NCI-H526 treated with DMSO at 0.1 percent for 48 hours (cell line): ENCODE data around the gene LRRC7.

ENCODE experiments used
- DNase-seq: peaks from one replicate; lab custom pipeline; 2025; lab: John Stamatoyannopoulos, UW

Gene LRRC7

GRCh38 chr1:69976896-69977295 is 409.2 kb downstream of the LRRC7 start:
- no peak for DNase-seq

- no peak for DNase-seq
Measured at GRCh38 chr1:69982992-69983391, 415.3 kb downstream of the LRRC7 start.

GRCh38 chr1:69985376-69985775 is 417.7 kb downstream of the LRRC7 start:
- no peak for DNase-seq

- DNase-seq: no peak
Measured at GRCh38 chr1:69985901-69986439, 418.2 kb downstream of the LRRC7 start.

DNA sequence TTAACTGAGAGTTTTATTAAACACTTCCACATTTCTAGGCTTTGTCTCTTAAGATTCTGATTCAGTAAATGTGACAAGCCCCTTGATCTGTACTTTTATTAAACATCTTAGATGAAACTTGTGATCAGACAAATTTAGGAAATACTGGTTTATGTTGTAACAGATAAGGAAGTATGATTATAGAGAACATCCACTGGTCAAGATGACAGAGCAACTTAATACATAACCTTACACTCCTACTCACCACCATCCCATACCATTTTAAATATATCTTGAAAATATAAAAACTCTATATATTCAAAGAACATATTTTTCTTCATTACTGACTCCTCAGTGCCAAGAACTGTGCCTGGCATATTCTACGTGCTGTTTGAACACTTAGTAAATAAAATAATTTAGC is 420.2 kb downstream of the LRRC7 start:
- DNase-seq: no peak

DNA sequence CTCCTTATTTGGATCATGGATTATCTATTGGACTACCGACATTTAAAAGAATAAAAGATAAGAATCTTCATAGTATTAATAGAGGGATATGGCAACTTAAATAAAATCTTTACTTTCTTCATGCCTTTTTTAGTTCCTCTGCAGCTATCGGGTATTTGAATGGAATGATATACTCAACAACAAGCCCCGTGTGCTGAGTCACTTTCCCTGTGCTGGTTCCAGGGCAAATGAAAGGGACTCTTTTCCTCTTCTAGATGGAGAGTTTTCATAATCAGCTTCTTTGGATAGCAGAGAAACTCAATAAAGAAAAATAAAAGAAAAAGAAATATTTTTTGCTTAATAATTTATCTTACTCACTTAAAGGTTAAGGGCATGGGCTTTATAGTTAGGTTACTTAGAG is 423.9 kb downstream of the LRRC7 start:
- no peak for DNase-seq

- DNase-seq: no peak
Measured at GRCh38 chr1:69992594-69992993, 424.9 kb downstream of the LRRC7 start.

DNA sequence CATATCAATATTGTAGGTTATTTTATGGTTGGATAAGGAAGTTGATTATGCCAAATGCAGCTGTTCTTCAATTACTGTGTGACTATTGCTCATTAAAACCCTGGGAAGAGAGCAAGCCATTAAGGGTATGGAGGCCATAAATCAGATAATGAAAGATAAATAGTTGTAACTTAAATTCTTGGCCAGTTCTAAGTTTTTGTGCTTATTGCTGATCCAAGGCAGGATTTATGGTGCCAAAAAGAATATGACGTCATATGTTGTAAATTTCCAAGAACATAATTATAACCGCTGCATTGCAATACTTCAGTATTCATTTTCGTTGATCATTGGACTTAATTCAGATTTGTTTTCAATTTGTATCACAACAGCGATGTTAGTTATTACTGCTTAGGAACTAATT is 426.1 kb downstream of the LRRC7 start:
- DNase-seq: no peak

DNA sequence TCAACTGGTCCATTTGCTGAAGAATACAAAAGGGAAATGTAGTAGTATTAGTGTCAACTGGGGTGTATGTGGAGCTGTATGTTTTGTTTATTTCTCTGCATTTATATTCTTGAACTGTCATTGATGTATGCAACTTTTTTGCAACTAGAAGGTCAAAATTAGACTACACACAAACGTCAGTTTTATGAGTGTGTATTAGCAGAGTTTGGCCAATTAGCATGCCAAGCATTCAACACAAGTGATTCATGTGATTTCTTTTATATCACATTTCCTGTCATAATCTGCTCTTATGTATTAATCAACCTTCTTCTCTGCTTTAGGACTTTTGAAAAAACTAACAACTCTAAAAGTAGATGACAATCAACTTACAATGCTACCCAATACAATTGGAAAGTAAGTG is 426.5 kb downstream of the LRRC7 start:
- DNase-seq: no peak

DNA sequence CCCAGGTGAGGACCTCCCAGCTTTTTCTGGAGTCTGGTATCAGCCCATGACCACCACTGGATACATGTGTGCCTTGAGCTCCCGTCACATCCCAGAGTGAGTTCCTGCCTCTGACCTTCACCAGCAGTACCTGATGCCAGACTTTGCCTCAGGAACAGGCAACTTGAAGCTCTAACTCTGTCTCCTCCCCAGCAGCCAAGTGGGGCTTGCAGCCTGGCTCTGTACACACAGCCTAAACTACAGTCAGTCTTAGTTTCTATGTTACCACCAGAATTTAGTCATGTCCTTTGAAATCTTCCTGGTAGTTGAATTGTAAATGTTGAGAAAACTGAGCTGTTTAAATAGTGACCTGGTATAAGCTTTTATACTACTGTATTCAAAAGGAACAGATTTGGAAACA is 431.1 kb downstream of the LRRC7 start:
- DNase-seq: no peak

- DNase-seq: no peak
Measured at GRCh38 chr1:70003211-70003908, 435.6 kb downstream of the LRRC7 start.

- no peak for DNase-seq
Measured at GRCh38 chr1:70005386-70006034, 437.8 kb downstream of the LRRC7 start.

- no peak for DNase-seq
Measured at GRCh38 chr1:70008660-70009059, 440.9 kb downstream of the LRRC7 start.

GRCh38 chr1:70017770-70018169 is 450.0 kb downstream of the LRRC7 start:
- no peak for DNase-seq

- no peak for DNase-seq
Measured at GRCh38 chr1:70024272-70024671, 456.6 kb downstream of the LRRC7 start.

GRCh38 chr1:70025052-70025451 is 457.3 kb downstream of the LRRC7 start:
- DNase-seq: no peak

GRCh38 chr1:70025846-70026245 is 458.1 kb downstream of the LRRC7 start:
- no peak for DNase-seq

DNA sequence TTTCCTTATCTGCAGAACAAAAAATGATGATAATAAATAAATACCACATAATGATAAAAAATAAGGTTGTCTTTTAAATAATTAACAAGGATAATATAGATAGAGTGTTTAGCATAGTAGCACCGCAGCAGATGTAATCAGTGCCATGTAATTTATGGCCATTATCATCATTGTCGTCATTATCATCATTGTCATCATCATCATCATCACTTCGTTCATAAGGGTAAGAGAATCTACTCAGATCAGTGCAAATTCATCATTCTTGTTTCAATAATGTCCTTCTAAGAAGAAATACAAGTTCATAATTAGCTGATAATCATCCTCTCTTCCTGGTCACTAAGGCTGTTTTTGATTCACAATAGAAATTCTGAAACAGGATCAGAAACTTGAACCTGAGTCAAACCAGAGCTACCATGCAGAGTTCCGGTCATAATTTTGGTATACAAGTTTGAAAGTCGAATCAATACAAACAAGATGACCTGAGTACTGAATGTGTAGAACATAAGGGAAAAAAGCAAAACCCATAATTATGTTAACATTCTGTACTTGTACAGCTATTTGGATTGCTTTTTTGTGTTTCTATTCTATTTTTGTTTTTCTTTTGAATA is 465.6 kb downstream of the LRRC7 start:
- no peak for DNase-seq

GRCh38 chr1:70033936-70034335 is 466.2 kb downstream of the LRRC7 start:
- DNase-seq: no peak

DNA sequence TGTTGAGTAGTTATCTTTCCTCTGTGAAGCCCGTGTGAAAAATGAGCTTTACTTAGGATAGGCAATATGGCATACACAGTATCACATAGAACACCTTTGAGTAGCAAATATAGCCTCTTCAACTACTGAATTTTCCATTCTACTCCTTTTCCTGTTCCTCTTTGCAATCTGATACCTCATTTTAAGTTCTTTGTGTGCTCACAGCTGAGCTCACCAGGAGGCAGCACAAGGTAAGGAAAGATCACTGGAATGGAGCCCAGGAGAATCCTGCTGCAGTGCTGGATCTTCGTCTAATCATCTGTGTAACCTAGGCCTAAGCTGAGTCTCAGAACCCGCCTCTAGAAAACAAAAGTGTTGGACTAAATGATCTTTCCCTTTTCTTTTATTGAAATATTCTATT is 466.7 kb downstream of the LRRC7 start:
- peak; percentile 9 for DNase-seq

DNA sequence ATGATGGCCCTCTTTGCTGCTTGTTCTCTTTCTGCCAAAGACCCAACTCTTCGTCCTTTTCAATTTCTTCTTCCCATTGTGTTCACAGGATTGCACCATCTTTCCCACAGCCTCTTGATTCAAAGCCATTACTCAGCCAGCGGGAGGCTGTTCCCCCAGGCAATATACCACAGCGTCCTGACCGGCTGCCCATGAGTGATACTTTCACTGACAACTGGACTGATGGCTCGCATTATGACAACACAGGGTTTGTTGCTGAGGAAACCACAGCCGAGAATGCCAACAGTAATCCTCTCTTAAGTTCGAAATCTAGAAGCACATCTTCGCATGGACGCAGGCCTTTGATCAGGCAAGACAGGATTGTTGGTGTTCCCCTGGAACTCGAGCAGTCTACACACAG is 470.3 kb downstream of the LRRC7 start:
- no peak for DNase-seq

DNA sequence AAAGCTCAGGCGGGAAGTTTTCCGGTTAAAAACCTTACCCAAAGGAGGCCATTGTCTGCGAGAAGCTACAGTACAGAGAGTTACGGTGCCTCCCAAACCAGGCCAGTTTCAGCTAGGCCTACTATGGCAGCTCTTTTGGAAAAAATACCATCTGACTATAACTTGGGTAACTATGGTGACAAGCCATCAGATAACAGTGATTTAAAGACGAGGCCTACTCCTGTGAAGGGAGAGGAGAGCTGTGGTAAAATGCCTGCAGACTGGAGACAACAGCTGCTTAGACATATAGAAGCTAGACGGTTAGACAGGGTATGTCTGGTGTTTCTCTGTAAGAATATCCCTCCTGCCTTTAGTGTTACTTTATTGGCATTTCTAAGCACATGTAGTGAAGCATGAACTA is 471.8 kb downstream of the LRRC7 start:
- DNase-seq: no peak

DNA sequence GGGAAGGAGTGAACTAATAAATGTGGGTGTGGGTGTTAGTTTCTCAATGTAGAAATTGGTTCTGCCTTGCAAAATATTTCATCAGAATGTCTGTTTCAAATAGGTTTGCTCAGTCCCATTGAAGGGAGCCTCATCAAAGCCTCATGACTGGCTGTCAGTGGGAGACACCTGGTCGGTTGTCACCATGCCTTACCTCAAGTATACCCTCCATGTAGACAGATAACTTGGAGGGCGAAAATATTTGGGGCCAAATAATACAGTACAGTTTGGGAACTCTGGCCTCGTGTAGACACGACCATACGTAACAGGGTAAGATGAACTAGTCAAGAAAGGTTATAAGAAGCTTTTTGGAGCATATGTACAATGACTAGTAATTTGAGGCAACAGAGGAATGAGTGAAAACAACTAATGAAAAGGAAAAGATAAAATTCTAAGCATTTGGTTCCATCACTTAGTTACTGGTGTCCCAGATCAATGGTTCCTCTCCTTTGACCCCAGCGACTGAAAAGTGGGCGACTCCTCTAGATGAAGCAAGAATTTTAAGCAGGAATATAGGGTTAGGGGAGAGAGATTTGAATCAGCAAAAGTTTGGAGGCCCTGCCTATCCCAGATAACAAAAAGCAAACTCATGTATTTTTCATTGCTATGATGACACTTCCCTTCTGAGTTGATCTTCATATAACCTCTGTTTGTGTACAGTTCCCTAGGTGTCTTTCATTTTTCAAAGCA is 473.8 kb downstream of the LRRC7 start:
- no peak for DNase-seq
